HG02970 (cell line): ENCODE measurements around the gene OR5K3.
"Not testable (repeated sequence)": the region's sequence is repeated elsewhere in the genome, so short reads cannot be mapped to it uniquely, and the experiment has no call there.

ENCODE experiments used
- ATAC-seq: cut with Tn5 transposase; IDR thresholded peaks from one replicate; pipeline ENCODE4 v1.9.1; 2021; ENCODE audit warnings: mild to moderate bottlenecking, moderate library complexity, moderate number of reproducible peaks; ENCODE audit not compliant: unreplicated experiment, low FRiP score

OR5K3 gene

DNA sequence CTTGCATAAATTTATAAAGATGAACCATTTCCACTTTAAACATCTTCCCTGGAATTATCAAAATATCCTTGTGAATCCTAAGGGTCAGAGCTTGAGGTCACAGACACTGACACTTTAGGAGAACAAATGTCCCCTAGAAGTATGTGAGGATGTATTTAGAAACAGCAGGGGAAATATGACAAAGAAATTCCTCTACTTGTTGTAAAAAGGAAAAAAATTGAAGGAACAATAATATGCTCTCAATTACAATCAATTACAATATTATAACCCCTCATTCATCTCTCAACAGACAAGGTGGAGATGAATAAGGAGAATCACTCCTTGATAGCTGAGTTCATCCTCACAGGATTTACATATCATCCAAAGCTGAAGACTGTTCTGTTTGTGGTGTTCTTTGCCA lies at the start of gene OR5K3:
Gene OR5K3, plus strand, starts transcription at position 301 of the 400 bp plus-strand sequence. Its CDS starts 0 bp downstream, at position 301.
- no peak for ATAC-seq

GRCh38 chr3:98341758-98342157 lies 48.7 kb upstream of the OR5K3 start:
- no peak for ATAC-seq

- no peak for ATAC-seq
Measured at GRCh38 chr3:98343647-98344507, 46.6 kb upstream of the OR5K3 start.

GRCh38 chr3:98350082-98350481 lies 40.4 kb upstream of the OR5K3 start:
- no peak for ATAC-seq

- ATAC-seq, result no peak
Measured at GRCh38 chr3:98353554-98353953, 36.9 kb upstream of the OR5K3 start, which contains the start of gene OR5K4. TSS of gene OR5K4 (plus strand) at chr3:98353854. CDS start at chr3:98353854, 0 bp downstream.

GRCh38 chr3:98359250-98359649 lies 31.2 kb upstream of the OR5K3 start:
- ATAC-seq, result no peak

- no peak for ATAC-seq
Measured at GRCh38 chr3:98359993-98360675, 30.3 kb upstream of the OR5K3 start.

- ATAC-seq, result no peak
Measured at GRCh38 chr3:98360681-98361080, 29.8 kb upstream of the OR5K3 start.

GRCh38 chr3:98361289-98361688 lies 29.2 kb upstream of the OR5K3 start:
- no peak for ATAC-seq

DNA sequence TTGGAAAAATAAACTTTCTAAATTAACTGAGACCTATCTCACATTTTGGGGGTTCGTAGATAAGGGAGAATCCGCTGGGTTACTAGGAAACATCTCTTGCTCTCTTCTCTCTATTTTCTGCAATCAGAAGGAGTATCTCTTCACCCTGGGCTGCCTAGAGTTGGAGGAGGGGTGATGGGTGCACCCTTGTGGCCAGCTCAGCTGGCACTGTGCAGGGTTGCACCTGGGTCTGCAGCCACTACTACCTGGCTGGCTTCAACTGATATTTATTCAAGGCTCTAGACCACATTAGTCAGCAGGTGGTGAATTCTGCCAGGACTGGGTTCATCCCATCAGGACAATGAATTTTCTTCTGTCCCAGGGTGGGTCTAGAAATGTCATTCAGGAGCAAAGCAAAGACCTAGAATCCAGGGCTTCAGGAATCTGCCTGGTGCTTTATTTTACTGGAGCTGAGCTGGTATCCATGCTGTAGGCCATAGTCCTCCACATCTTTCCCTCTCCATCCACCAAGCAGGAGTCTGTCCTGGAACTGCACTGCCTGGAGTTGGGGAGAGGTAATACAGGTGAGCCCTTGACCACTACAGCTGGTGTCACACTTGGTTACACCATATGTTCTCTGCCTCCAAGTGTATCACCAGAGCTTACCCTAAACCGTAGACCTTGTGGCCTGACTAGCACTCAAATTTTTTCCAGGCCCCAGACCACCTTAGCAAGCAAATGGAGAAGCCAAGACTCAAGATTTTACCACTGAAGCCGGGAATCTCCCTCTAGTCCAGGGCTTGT lies 22.8 kb upstream of the OR5K3 start:
- no peak for ATAC-seq

DNA sequence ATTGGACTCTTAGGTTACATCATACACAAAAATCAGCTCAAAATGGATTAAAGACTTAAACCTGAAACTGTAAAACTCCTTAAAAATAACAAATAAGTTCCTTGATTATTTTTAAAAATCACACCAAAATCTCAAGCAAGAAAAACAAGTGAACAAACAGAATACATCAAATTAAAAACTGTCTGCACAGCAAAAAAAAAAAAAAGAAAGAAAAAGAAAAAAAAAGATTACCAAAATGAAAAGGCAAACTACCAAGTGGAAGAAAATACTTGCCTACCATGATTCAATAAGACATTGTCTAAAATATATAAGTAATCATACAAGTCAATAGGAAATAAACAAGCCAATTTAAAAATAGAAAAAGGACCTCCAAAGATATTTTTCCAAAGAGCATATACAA lies 19.3 kb upstream of the OR5K3 start:
- no peak for ATAC-seq

- ATAC-seq, result no peak
Measured at GRCh38 chr3:98371853-98372252, 18.6 kb upstream of the OR5K3 start.

DNA sequence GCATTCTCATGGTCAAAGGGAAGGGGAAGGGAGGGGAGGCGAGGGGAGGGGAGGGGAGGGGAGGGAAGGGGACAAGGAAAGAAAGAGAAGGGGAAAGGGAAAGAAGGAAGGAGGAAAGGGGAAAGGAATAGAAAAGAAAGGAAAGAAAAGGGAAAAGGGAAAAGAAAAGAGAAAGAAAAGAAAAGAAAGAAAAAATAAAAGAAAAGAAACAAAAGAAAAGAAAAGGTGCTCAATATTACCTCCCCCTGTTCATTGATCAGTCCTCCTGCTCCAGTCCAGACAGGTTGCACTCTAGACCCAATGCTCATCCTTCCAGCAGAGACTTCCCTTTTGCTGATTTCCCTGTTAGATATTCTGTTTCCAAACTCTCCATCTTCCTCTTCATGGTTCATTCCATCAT lies 18.0 kb upstream of the OR5K3 start:
- no peak for ATAC-seq

DNA sequence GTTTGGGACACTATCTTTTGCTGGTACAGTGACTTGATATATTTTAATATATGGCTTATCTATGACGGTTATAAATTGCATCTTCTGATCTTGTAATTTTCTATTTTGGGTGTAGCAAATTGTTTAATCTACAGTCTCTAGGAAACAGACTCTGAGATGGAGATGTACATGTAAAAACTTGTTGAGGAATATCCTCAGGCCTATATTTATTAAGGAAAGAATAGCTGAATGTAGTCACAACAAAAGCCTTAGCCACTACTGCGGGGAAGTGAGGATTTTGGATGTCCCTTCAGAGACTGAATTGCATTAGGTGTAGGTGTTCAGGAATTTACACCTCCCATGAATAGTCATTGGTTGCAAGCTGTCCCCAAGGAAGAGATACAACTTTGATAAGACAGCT lies 13.8 kb upstream of the OR5K3 start:
- no peak for ATAC-seq

DNA sequence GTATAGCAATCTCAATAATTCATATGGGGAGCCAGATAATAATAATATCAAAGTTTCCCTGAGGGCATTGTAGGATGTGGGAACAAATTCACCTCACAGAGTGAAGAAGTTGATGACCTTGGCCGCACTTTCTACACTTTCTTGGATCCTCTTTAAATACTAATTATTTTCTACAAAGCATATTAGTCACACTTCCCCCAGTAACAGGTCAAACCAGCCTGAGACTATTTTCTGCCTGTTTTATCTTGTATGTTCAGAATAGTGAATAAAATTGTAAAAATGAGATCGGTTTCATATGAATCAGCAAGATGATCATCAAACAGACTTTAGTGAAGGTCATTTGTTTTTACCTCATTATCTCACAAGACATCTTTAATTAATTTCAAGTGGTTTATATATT lies 2.3 kb upstream of the OR5K3 start:
- ATAC-seq, result no peak

- ATAC-seq, result no peak
Measured at GRCh38 chr3:98395101-98395500, 4.6 kb downstream of the OR5K3 start.

GRCh38 chr3:98396482-98396881 lies 6.0 kb downstream of the OR5K3 start:
- not testable (repeated sequence) for ATAC-seq

DNA sequence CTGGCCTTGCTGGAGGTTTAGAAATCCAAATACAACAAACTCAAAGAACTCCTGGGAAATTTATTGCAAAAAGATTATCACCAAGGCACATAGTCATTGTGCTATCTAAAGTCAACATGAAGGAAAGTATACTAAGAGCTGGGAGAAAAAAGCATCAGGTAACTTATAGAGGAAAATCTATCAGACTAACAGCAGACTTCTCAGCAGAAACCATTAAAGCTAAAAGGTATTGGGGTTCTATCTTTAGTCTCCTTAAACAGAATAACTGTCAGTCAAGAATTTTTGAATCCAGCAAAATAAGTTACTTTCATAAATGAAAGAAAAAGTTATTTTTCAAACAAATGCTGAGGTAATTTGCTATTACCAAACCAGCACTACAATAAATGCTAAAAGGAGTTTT lies 8.0 kb downstream of the OR5K3 start:
- no peak for ATAC-seq

GRCh38 chr3:98402507-98402906 lies 12.0 kb downstream of the OR5K3 start:
- ATAC-seq, result no peak

GRCh38 chr3:98404010-98404409 lies 13.5 kb downstream of the OR5K3 start:
- no peak for ATAC-seq

- ATAC-seq, result no peak
Measured at GRCh38 chr3:98406034-98406433, 15.6 kb downstream of the OR5K3 start.
